ENCODE data around the gene KIF19. TPM values are rescaled to one million over a fixed set of nuclear protein-coding genes. Genes with fewer than 3 reads are reported as not detected.
"Not testable (repeated sequence)": the region's sequence is repeated elsewhere in the genome, so short reads cannot be mapped to it uniquely, and the experiment has no call there.

The KIF19 gene
- total RNA-seq, 1 experiment from 2014 or later: not detected

DNA sequence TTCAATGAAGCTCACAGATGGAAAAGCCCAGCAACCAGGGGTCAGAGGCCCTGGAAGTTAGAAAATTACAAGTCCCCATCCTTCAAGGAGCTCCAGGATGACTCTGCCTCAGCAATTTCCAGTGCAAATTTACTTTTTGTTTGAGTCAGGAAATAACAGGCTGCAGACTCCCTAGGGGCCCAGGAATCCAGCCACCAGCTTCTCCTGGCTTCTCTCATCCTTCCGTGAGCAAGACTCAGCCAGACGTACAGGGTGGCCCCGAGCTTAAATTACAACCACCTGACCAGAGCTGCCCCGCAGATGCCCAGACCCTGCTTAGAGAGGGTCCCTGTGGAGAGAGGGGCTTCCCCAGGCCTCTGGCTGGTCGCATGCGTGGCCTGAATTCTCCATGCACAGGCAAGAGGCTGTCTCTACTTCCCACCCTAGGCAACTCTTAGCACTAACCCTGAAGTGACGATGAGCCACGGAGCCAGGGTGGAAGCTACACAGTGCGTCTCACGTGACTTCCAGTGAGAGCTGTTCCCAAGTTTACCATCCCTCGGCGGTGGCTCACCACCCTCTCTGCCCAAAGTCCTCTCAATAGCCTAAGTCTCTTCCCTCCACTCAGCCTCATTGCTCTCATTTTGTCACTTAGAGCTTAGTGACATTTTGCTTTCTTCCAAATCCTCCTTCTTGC, 68.4 kb downstream of the KIF19 start:
- in situ Hi-C loops (cut with HindIII; ENCODE audit: low pct_unique_long_range_greater_than_20kb, low sequenced_read_pairs): no loop called here
- no peak for DNase-seq (ENCODE audit: low read depth)

DNA sequence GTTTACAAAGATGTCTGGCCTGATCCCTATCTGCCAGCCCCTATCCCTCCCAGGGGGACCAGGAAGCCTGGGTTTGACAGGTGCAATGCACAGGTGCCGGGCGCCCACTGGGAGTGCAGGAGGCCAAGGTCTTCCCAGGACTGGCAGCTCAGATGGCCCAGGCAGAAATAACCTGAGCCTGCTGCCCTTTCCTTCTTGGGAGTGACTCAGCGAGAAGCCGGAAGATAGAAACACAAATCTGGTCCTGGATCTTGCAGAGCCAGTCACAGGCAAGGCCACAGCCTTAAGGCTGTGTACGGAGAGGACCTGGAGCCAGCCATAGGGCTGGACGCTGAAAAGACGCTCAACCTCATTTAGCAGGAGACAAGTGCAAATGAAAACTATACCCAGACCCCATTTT, 69.0 kb downstream of the KIF19 start:
- in situ Hi-C loops (cut with HindIII; ENCODE audit: low pct_unique_long_range_greater_than_20kb, low sequenced_read_pairs): no loop called here

DNA sequence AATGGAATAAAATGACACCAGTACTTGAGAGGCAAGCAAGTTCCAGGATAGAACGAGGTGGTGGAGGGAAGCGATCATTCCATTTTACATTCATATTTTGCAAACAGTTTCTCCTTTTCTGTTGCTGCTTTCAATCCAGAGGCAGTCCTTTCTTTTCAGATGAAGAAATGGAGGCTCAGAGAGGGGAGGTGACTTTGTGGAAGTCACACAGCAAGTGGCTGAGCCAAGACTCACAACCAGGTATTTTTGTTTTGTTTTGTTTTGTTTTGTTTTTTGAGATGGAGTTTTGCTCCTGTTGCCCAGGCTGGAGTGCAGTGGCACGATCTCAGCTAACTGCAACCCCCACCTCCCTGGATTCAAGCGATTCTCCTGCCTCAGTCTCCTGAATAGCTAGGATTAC, 70.5 kb downstream of the KIF19 start:
- DNase-seq (ENCODE audit: low read depth): no peak
- in situ Hi-C loops (cut with HindIII; ENCODE audit: low pct_unique_long_range_greater_than_20kb, low sequenced_read_pairs): no loop called here

More for the DNA sequence above, 69.0 kb downstream of the KIF19 start:
- no peak for DNase-seq (ENCODE audit: low read depth)

DNA sequence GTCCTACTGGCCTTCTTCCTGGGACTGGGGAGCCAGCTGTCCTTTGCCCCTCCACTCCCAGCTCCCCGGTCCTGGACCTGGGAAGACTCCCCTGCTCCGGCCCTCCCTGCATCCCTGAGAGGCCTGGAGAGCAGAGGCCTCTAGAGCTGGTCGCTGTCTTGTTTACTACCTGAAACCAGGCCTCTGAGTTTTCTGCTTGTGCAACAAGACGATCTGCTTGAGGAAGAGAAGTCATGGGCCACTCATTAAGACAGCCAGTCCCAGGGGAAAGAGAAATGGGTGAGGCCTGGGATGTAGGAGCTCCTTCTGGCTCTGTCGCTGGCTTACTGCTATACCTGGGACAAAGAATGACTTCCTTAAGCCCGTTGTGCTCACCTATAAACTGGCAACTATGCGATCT, 76.0 kb downstream of the KIF19 start:
- in situ Hi-C loops (cut with HindIII; ENCODE audit: low pct_unique_long_range_greater_than_20kb, low sequenced_read_pairs): no loop called here
- DNase-seq (ENCODE audit: low read depth): no peak

DNA sequence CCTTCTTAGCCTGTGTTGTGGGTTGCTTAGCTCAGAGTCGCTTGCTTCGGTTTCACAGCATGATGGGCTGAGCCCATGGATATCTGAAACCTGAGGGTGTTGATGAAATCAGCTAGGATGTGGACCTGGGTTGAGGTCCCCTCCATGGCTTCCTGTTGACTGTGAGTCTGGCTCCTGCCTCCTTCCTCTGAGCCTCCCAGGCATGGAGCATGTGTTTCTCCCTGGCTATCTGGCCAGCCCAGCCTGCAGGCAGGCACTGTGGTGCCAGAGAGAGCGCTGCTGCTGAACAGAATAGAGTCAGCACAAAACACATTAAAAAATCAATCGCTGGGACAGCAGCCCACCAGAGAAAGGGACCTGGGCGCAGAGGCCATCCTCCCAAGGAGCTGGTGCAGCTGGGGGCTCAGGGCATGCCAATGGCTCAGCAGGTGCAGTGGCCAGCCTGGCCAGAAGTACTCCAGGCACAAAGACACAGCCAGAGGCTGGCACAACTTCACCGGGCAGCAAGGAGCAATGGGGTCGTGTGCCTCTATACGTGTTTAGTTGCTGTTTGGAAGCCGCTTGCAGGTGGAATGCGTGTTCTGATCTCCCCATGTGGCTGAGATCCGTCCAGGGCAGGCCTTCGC, 77.6 kb downstream of the KIF19 start:
- DNase-seq (ENCODE audit: low read depth): no peak
- in situ Hi-C loops (cut with HindIII; ENCODE audit: low pct_unique_long_range_greater_than_20kb, low sequenced_read_pairs): no loop called here

DNA sequence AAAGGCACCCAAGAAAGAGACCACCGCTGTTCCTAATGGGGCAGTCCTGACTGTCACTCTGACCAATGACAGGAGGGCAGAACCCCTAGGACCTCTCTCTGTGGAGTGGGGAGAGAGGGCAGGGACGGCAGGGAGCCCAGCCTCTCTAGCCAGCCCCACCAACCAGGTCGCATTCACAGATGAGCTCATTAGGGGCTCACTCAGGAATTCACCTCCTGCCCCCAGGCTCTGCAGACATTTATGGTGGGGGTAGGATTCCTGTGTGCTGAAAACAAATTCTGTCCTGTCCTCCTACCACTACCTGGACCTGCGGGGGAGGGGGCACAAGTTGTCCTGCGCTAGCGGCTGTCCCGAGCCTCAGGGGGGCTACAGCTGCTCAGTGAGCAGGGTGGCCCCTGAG, 78.2 kb downstream of the KIF19 start:
- in situ Hi-C loops (cut with HindIII; ENCODE audit: low pct_unique_long_range_greater_than_20kb, low sequenced_read_pairs): no loop called here
- DNase-seq (ENCODE audit: low read depth): no peak

DNA sequence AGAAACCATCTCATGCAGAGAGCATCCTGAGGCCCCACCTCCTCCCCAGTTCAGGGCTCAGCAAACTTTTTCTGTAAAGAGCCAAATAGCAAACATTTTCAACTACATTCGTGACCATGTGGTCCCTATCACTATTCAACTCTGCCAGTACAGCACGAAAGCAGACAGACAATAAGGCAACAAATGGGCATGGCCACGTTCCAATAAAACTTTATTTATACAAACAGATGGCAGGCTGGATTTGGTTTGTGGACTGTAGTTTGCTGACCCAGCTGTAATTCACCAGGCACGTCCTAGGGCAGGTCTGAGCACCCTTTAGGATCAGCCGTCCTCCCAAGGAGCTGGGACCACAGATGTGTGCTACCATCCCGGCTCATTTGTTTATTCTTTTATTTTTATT, 78.8 kb downstream of the KIF19 start:
- DNase-seq (ENCODE audit: low read depth): no peak
- in situ Hi-C loops (cut with HindIII; ENCODE audit: low pct_unique_long_range_greater_than_20kb, low sequenced_read_pairs): no loop called here

DNA sequence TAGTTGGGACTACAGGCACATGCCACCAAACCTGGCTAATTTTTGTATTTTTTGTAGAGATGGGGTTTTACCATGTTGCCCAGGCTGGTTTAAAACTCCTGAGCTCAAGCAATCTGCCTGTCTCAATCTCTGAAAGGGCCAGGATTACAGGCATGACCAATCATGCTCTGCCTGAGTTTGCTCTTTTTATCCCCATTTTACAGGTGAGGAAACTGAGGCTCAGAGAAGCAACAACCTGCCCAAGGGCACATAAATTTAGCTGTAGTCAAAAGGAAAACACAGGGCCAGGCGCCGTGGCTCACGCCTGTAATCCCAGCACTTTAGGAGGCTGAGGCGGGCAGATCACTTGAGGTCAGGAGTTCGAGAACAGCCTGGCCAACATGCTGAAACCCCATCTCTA, 79.3 kb downstream of the KIF19 start:
- DNase-seq (ENCODE audit: low read depth); in situ Hi-C loops (cut with HindIII; ENCODE audit: low pct_unique_long_range_greater_than_20kb, low sequenced_read_pairs): not testable (repeated sequence)

Other genes with a start within 250 kb of the KIF19 start
- 1,493 and 1,714 TPM in 2 replicates for gene RPL38, start 122.5 kb upstream of the KIF19 start, total RNA-seq (2014; rRNA removed; shearing (Covaris generic); ENCODE audit: low replicate concordance)
- gene TTYH2, start 112.7 kb upstream of the KIF19 start, total RNA-seq (2014; rRNA removed; shearing (Covaris generic); ENCODE audit: low replicate concordance): 1.2 and 13.3 TPM in 2 replicates
- not detected in 2 replicates for gene DNAI2, start 52.0 kb upstream of the KIF19 start, total RNA-seq (2014; rRNA removed; shearing (Covaris generic); ENCODE audit: low replicate concordance)
- not detected in 2 replicates for gene BTBD17, start 35.6 kb downstream of the KIF19 start, total RNA-seq (2014; rRNA removed; shearing (Covaris generic); ENCODE audit: low replicate concordance)
- not detected in 2 replicates for gene GPR142, start 41.3 kb downstream of the KIF19 start, total RNA-seq (2014; rRNA removed; shearing (Covaris generic); ENCODE audit: low replicate concordance)
- gene GPRC5C, start 105.9 kb downstream of the KIF19 start, total RNA-seq (2014; rRNA removed; shearing (Covaris generic); ENCODE audit: low replicate concordance): 328 and 424 TPM in 2 replicates
- gene CD300A, start 140.4 kb downstream of the KIF19 start, total RNA-seq (2014; rRNA removed; shearing (Covaris generic); ENCODE audit: low replicate concordance): not detected in 2 replicates
- gene CD300LB, start 205.2 kb downstream of the KIF19 start, total RNA-seq (2014; rRNA removed; shearing (Covaris generic); ENCODE audit: low replicate concordance): not detected in 2 replicates
- gene CD300C, start 219.9 kb downstream of the KIF19 start, total RNA-seq (2014; rRNA removed; shearing (Covaris generic); ENCODE audit: low replicate concordance): not detected in 2 replicates
- gene CD300H, start 241.3 kb downstream of the KIF19 start, total RNA-seq (2014; rRNA removed; shearing (Covaris generic); ENCODE audit: low replicate concordance): not detected in 2 replicates